Measurements from ENCODE around the gene RDX.

Gene RDX

GRCh38 chr11:110339456-110340250, 43.2 kb upstream of the RDX start:
- no peaks in the 10 kb centered on the region for H3K4me1 ChIP-seq (ENCODE audit: insufficient read depth, low read length)
- H3K36me3 ChIP-seq (ENCODE audit: insufficient read depth, low read length), result no peaks in the 10 kb centered on the region
- no peaks in the 10 kb centered on the region for H3K79me2 ChIP-seq (ENCODE audit: insufficient read depth, low read length)
- H3K4me2 ChIP-seq (ENCODE audit: insufficient read depth, low read length), result no peak overlapping the region
- H2AFZ ChIP-seq (ENCODE audit: low read depth, low read length), result no peak overlapping the region
- H4K20me1 ChIP-seq (ENCODE audit: insufficient read depth, low read length), result no peaks in the 10 kb centered on the region
- no peak overlapping the region for H3K27ac ChIP-seq (ENCODE audit: low read length)
- ATAC-seq (ENCODE audit: insufficient read depth, low read depth) (no peak), DNase-seq (no peak)
- H3K9ac ChIP-seq (ENCODE audit: low read depth, low read length), result no peak overlapping the region
- no peaks in the 10 kb centered on the region for H3K9me3 ChIP-seq (ENCODE audit: insufficient read depth, low read length, severe bottlenecking)
- TF ChIP-seq EZH2 (IDR thresholded peaks at IDR 0.05; ENCODE audit: borderline replicate concordance, low read depth, low read length, severe bottlenecking) (no peak), CTCF (IDR thresholded peaks at IDR 0.05; ENCODE audit: borderline replicate concordance, extremely low read depth, low read length, poor library complexity, severe bottlenecking) (no peak)
- no peak overlapping the region for H3K4me3 ChIP-seq (ENCODE audit: low read depth in 1 of 2, low read length in 2 of 2)
- H3K27me3 ChIP-seq (ENCODE audit: insufficient read depth, low read length, poor library complexity), result no peaks in the 10 kb centered on the region

- Histone ChIP-seq H4K20me1 (ENCODE audit: insufficient read depth, low read length) (no peaks in the 10 kb centered on the region), H3K79me2 (ENCODE audit: insufficient read depth, low read length) (no peaks in the 10 kb centered on the region), H3K9me3 (ENCODE audit: insufficient read depth, low read length, severe bottlenecking) (no peaks in the 10 kb centered on the region), H3K9ac (ENCODE audit: low read depth, low read length) (no peak overlapping the region), H2AFZ (ENCODE audit: low read depth, low read length) (no peak overlapping the region), H3K36me3 (ENCODE audit: insufficient read depth, low read length) (no peaks in the 10 kb centered on the region), H3K27ac (ENCODE audit: low read length) (no peak overlapping the region), H3K4me2 (ENCODE audit: insufficient read depth, low read length) (no peak overlapping the region), H3K4me3 (ENCODE audit: low read depth in 1 of 2, low read length in 2 of 2) (no peak overlapping the region), H3K4me1 (ENCODE audit: insufficient read depth, low read length) (no peaks in the 10 kb centered on the region), H3K27me3 (ENCODE audit: insufficient read depth, low read length, poor library complexity) (no peaks in the 10 kb centered on the region)
- DNase-seq, result no peak
- TF ChIP-seq CTCF (IDR thresholded peaks at IDR 0.05; ENCODE audit: borderline replicate concordance, extremely low read depth, low read length, poor library complexity, severe bottlenecking), result no peak
- no peak for TF ChIP-seq EZH2 (IDR thresholded peaks at IDR 0.05; ENCODE audit: borderline replicate concordance, low read depth, low read length, severe bottlenecking)
- no peak for ATAC-seq (ENCODE audit: insufficient read depth, low read depth)
Measured at GRCh38 chr11:110338684-110339083, 42.3 kb upstream of the RDX start.

- Histone ChIP-seq H4K20me1 (ENCODE audit: insufficient read depth, low read length) (no peaks in the 10 kb centered on the region), H3K9me3 (ENCODE audit: insufficient read depth, low read length, severe bottlenecking) (no peaks in the 10 kb centered on the region), H3K27ac (ENCODE audit: low read length) (no peak overlapping the region), H3K4me1 (ENCODE audit: insufficient read depth, low read length) (no peaks in the 10 kb centered on the region), H3K4me3 (ENCODE audit: low read depth in 1 of 2, low read length in 2 of 2) (no peak overlapping the region), H3K9ac (ENCODE audit: low read depth, low read length) (no peak overlapping the region), H2AFZ (ENCODE audit: low read depth, low read length) (no peak overlapping the region), H3K36me3 (ENCODE audit: insufficient read depth, low read length) (no peaks in the 10 kb centered on the region), H3K79me2 (ENCODE audit: insufficient read depth, low read length) (no peaks in the 10 kb centered on the region), H3K27me3 (ENCODE audit: insufficient read depth, low read length, poor library complexity) (no peaks in the 10 kb centered on the region), H3K4me2 (ENCODE audit: insufficient read depth, low read length) (no peak overlapping the region)
- no peak for DNase-seq
- no peak for ATAC-seq (ENCODE audit: insufficient read depth, low read depth)
- no peak for TF ChIP-seq EZH2 (IDR thresholded peaks at IDR 0.05; ENCODE audit: borderline replicate concordance, low read depth, low read length, severe bottlenecking)
- no peak for TF ChIP-seq CTCF (IDR thresholded peaks at IDR 0.05; ENCODE audit: borderline replicate concordance, extremely low read depth, low read length, poor library complexity, severe bottlenecking)
Measured at GRCh38 chr11:110337570-110338193, 41.3 kb upstream of the RDX start.

Measured in DND-41 (cell line).